A549 (cell line): Measurements from ENCODE around the gene ITIH4. TPM values are rescaled to one million over a fixed set of nuclear protein-coding genes. Genes with fewer than 3 reads are reported as not detected.

Source experiments
- ATAC-seq, 2 experiments: fragments of 200-7000 bp in 1 of 2; fragments of >200 bp in 1 of 2; cut with Nextera tagmentation in 1 of 2; cut with Tn5 transposase in 1 of 2; 3 replicates each; pipeline versions ENCODE4 v1.8.0 to v1.9.1; 2018 to 2020; ENCODE audit warnings: mild to moderate bottlenecking in 1 of 2, moderate library complexity in 1 of 2
- CTCF ChIA-PET: fragments of 300-600 bp; sonication (Branson Sonifier 250); formaldehyde crosslinking; extraction: SDS; loops from one replicate; lab custom pipeline; 2021; ENCODE audit warnings: antibody characterized with exemption, inconsistent platforms; lab: Yijun Ruan, JAX
- POLR2A ChIA-PET: fragments of 350-600 bp; formaldehyde crosslinking; extraction: SDS; loops from one replicate; lab custom pipeline; 2021; ENCODE audit warnings: antibody characterized with exemption, inconsistent platforms; lab: Yijun Ruan, JAX
- DNase-seq, 2 experiments: peaks; one replicate each; pipeline versions ENCODE4 v3.0.0 to v3.0.0-alpha.2; 2011 to 2016; ENCODE audit warnings: low read depth in 1 of 2, low spot score in 1 of 2
- FAIRE-seq: peaks from 2 replicates; lab custom pipeline; 2011; peaks lifted over from hg19 to GRCh38; lab: Jason Lieb, UNC
- H3K27ac ChIP-seq, 2 experiments: fragments of >200 bp; sonication (Bioruptor Twin); formaldehyde crosslinking; 3 replicates each; pipeline ENCODE4 v1.5.1; 2016 to 2017
- H3K4me1 ChIP-seq: fragments of >200 bp; sonication (Bioruptor Twin); formaldehyde crosslinking; 3 replicates; pipeline ENCODE4 v1.6.1; 2016
- H3K4me2 ChIP-seq: fragments of >200 bp; sonication (Bioruptor Twin); formaldehyde crosslinking; 3 replicates; pipeline ENCODE4 v1.6.1; 2016
- H3K4me3 ChIP-seq: fragments of >200 bp; sonication (Bioruptor Twin); formaldehyde crosslinking; 3 replicates; pipeline ENCODE4 v1.5.1; 2016
- H3K9me3 ChIP-seq: fragments of >200 bp; sonication (Bioruptor Twin); formaldehyde crosslinking; 3 replicates; pipeline ENCODE4 v1.6.1; 2016
- BHLHE40 ChIP-seq: IDR thresholded peaks from 2 replicates; pipeline ENCODE4 v1.6.1; 2012; ENCODE audit warnings: low read depth, low read length, inconsistent platforms
- EP300 ChIP-seq, 2 experiments: fragments of >200 bp; sonication (Bioruptor Twin); formaldehyde crosslinking; IDR thresholded peaks; 2 replicates in 1 of 2; 3 replicates in 1 of 2; pipeline ENCODE4 v1.6.1; 2016 to 2017
- HDAC2 ChIP-seq: fragments of 200-600 bp; sonication (generic); IDR thresholded peaks from 2 replicates; pipeline ENCODE4 v1.6.1; 2016
- HEYL ChIP-seq: fragments of 250-450 bp; sonication (Bioruptor Pico); IDR thresholded peaks from 2 replicates; pipeline ENCODE4 v1.8.0; 2021; ENCODE audit warnings: mild to moderate bottlenecking, moderate library complexity
- JUNB ChIP-seq: fragments of >200 bp; sonication (Bioruptor Twin); formaldehyde crosslinking; IDR thresholded peaks from 2 replicates; pipeline ENCODE4 v1.6.1; 2016
- KDM5A ChIP-seq: fragments of 200-600 bp; sonication (generic); IDR thresholded peaks from 2 replicates; pipeline ENCODE4 v1.6.1; 2016; ENCODE audit warnings: antibody characterized with exemption, mild to moderate bottlenecking
- MAZ ChIP-seq: fragments of 150-350 bp; IDR thresholded peaks from 2 replicates; pipeline ENCODE4 v1.6.1; 2014; ENCODE audit warnings: antibody characterized with exemption, low read depth, low read length, borderline replicate concordance
- NPAS2 ChIP-seq: fragments of 250-450 bp; sonication (Bioruptor Pico); IDR thresholded peaks from 2 replicates; pipeline ENCODE4 v1.8.0; 2022; ENCODE audit warnings: mild to moderate bottlenecking, moderate library complexity, borderline replicate concordance
- POLR2A ChIP-seq: IDR thresholded peaks from 2 replicates; pipeline ENCODE4 v1.6.1; 2012; ENCODE audit warnings: mild to moderate bottlenecking, low read length
- SMC3 ChIP-seq: fragments of >200 bp; sonication (Bioruptor Twin); formaldehyde crosslinking; IDR thresholded peaks from 3 replicates; pipeline ENCODE4 v1.6.1; 2018; ENCODE audit warnings: inconsistent platforms
- TP53 ChIP-seq: fragments of 250-450 bp; sonication (Bioruptor Pico); IDR thresholded peaks from 2 replicates; pipeline ENCODE4 v1.5.0; 2021; ENCODE audit warnings: mild to moderate bottlenecking, moderate library complexity
- ZFP36 ChIP-seq: fragments of 450-650 bp; IDR thresholded peaks from 2 replicates; pipeline ENCODE4 v1.6.1; 2014; ENCODE audit warnings: borderline replicate concordance; ENCODE audit not compliant: partially characterized antibody
- WGBS: methylation state at CpG from one replicate; pipeline ENCODE4 v1.1.6; 2017; ENCODE audit errors: missing lambda C conversion rate; 5-methylcytosine and 5-hydroxymethylcytosine counted together
- polyA plus RNA-seq, 4 experiments: library from polyadenylated mRNA; depleted of rRNA in 3 of 4; stranded (reverse); fragments of >200 nt; fragmentation: RNase III in 1 of 4; extraction: RNeasy Plus Mini Kit Qiagen cat#74134 plus additional on column Dnase treatment in 1 of 4; gene quantifications; 2 replicates in 3 of 4; 3 replicates in 1 of 4; pipeline ENCODE4 v1.2.3, GENCODE V29; 2011 to 2017
- TF ChIP-seq, protein P1 (sequence below): fragments of >200 bp; sonication (Bioruptor Twin); formaldehyde crosslinking; IDR thresholded peaks from 3 replicates; pipeline ENCODE4 v1.6.1; 2016
- TF ChIP-seq, protein P2 (sequence below): fragments of 450-650 bp; IDR thresholded peaks from 2 replicates; pipeline ENCODE4 v1.6.1; 2014; ENCODE audit warnings: antibody characterized with exemption
- TF ChIP-seq, protein P3 (sequence below): fragments of 250-450 bp; sonication (Bioruptor Pico); IDR thresholded peaks from 2 replicates; pipeline ENCODE4 v1.5.0; 2021; ENCODE audit warnings: mild to moderate bottlenecking, moderate library complexity, borderline replicate concordance
- TF ChIP-seq, protein P4 (sequence below): fragments of >200 bp; sonication (Bioruptor Twin); formaldehyde crosslinking; IDR thresholded peaks from 2 replicates; pipeline ENCODE4 v1.6.1; 2016
- TF ChIP-seq, protein P5 (sequence below): IDR thresholded peaks from 2 replicates; pipeline ENCODE4 v1.6.1; 2012

Gene ITIH4
- polyA plus RNA-seq, 2 of the 4 experiments (the other 2 are of a cell fraction), result 0.88 to 0.89 TPM

DNA sequence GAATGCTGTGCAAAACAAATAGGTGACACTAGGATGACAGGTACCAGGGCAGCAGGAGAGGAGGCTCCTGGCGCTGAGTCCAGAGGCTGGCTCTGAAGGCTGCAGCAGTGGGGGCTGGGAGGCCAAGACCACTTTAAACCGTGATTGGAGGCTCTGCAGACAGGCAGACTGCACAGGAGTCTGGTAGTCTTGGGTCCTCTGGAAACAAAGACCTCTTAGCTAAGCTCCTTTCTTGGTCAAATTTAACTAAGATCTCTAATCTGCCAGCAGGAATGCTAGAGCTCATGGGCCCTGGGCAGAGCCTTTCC is 8.8 kb upstream of the ITIH4 start:
- no peaks in the 10 kb centered on the region for H3K4me1 ChIP-seq
- H3K9me3 ChIP-seq, result no peaks in the 10 kb centered on the region
- no peak overlapping the region for H3K27ac ChIP-seq
- ChIA-PET CTCF (interaction anchor here (1.1 to 1.6 kb wide), 4 partner anchors 9 to 14 kb away, joined by 3 to 6 read pairs (median 4); no protein-coding TSS in a partner anchor), POLR2A (no interaction called here)
- no peak overlapping the region for H3K4me3 ChIP-seq
- ATAC-seq (no peak), FAIRE-seq (no peak), DNase-seq (no peak)
- H3K4me2 ChIP-seq, result no peak overlapping the region
- 75% methylated on average over 2 of the region's 2 CpGs for WGBS
- TF ChIP-seq HEYL (CRISPR knock-in tag) (no peak), HDAC2 (no peak), MAZ (no peak), BHLHE40 (no peak), SMC3 (no peak), JUNB (no peak), ZFP36 (no peak), POLR2A (no peak)
- TF ChIP-seq, protein P1, sequence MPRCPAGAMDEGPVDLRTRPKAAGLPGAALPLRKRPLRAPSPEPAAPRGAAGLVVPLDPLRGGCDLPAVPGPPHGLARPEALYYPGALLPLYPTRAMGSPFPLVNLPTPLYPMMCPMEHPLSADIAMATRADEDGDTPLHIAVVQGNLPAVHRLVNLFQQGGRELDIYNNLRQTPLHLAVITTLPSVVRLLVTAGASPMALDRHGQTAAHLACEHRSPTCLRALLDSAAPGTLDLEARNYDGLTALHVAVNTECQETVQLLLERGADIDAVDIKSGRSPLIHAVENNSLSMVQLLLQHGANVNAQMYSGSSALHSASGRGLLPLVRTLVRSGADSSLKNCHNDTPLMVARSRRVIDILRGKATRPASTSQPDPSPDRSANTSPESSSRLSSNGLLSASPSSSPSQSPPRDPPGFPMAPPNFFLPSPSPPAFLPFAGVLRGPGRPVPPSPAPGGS, result no peak
- TF ChIP-seq, protein P2, sequence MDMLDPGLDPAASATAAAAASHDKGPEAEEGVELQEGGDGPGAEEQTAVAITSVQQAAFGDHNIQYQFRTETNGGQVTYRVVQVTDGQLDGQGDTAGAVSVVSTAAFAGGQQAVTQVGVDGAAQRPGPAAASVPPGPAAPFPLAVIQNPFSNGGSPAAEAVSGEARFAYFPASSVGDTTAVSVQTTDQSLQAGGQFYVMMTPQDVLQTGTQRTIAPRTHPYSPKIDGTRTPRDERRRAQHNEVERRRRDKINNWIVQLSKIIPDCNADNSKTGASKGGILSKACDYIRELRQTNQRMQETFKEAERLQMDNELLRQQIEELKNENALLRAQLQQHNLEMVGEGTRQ, result no peak
- TF ChIP-seq, protein P3, sequence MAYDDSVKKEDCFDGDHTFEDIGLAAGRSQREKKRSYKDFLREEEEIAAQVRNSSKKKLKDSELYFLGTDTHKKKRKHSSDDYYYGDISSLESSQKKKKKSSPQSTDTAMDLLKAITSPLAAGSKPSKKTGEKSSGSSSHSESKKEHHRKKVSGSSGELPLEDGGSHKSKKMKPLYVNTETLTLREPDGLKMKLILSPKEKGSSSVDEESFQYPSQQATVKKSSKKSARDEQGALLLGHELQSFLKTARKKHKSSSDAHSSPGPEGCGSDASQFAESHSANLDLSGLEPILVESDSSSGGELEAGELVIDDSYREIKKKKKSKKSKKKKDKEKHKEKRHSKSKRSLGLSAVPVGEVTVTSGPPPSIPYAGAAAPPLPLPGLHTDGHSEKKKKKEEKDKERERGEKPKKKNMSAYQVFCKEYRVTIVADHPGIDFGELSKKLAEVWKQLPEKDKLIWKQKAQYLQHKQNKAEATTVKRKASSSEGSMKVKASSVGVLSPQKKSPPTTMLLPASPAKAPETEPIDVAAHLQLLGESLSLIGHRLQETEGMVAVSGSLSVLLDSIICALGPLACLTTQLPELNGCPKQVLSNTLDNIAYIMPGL, result no peak
- TF ChIP-seq, protein P4, sequence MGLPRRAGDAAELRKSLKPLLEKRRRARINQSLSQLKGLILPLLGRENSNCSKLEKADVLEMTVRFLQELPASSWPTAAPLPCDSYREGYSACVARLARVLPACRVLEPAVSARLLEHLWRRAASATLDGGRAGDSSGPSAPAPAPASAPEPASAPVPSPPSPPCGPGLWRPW, result no peak
- TF ChIP-seq, protein P5, sequence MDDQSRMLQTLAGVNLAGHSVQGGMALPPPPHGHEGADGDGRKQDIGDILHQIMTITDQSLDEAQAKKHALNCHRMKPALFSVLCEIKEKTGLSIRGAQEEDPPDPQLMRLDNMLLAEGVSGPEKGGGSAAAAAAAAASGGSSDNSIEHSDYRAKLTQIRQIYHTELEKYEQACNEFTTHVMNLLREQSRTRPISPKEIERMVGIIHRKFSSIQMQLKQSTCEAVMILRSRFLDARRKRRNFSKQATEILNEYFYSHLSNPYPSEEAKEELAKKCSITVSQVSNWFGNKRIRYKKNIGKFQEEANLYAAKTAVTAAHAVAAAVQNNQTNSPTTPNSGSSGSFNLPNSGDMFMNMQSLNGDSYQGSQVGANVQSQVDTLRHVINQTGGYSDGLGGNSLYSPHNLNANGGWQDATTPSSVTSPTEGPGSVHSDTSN, result no peak

DNA sequence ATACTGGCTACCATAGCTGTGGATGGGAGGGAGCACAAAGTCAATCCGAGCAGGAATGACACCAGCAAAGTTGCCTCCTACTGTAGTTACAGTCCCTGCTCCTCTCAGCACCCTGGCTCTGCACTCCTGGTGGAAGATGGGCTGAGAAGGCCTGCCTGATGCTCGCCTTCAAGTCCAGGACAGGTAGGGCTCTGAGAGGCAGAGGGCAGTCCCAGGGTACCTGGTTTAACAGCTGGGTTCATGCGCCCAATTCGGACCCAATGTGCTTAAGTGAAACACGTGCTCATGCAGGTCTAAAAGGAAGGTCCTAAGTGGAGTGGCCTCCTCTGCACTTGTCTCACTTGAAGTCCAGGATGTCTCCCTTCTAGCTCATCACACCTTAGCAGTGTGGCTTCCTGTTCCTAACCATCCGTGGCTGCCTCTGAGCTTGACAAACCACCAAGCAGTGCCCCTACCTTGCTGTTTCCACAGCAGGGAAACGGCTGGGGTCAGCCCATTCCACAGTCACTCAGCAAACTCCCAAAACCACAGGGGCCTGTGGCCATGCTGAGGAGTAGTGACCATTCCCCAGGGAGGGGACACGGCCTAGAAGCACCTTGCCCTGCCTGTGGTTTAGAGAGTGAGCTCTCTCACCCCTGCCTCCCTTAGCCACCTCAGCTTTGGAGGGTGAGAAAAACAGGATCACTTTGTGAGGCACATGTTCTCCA is 8.2 kb upstream of the ITIH4 start:
- TF ChIP-seq, protein P4, result no peak
- TF ChIP-seq, all 56 proteins: peak for 0
- WGBS, result 81% methylated on average over 7 of the region's 8 CpGs
- no peak for DNase-seq
- ChIA-PET POLR2A (no interaction called here), CTCF (interaction anchor here (0.5 to 1.6 kb wide), 6 partner anchors 10 to 214 kb away, joined by 3 to 6 read pairs (median 4); no protein-coding TSS in a partner anchor)
- no peak overlapping the region for H3K4me2 ChIP-seq
- no peak overlapping the region for H3K27ac ChIP-seq
- FAIRE-seq, result no peak
- H3K9me3 ChIP-seq, result no peaks in the 10 kb centered on the region
- H3K4me1 ChIP-seq, result no peaks in the 10 kb centered on the region
- no peak overlapping the region for H3K4me3 ChIP-seq
- no peak for ATAC-seq

DNA sequence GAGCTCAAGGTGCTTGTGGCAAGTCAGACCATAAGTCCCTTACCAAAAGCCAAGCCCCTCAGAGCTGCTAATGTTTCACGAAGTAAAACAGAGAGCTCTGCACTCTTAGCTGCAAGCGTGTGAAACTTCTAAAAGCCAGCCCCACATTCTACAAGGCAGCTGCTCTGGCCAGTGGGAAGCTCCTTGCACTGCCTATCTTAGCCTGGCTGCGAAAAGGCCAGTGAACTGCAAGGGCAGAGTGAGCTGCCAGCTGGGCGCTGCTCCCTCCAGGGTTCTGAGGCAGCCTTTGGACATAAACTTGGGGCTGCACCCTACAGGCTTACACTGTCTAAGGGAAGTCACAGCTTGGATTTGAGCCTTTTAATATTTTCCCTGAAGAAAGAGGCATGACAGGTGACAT is 6.5 kb upstream of the ITIH4 start:
- ChIA-PET CTCF (interaction anchor here (1.2 to 1.7 kb wide), 2 partner anchors 11 to 14 kb away, joined by 4 to 5 read pairs; no protein-coding TSS in a partner anchor), POLR2A (no interaction called here)
- 93% methylated on average over 4 of the region's 4 CpGs for WGBS
- no peak overlapping the region for H3K4me3 ChIP-seq
- no peak overlapping the region for H3K27ac ChIP-seq
- peaks cover 2% of the 10 kb centered on the region; the same call in 2 of the 3 replicates for H3K4me1 ChIP-seq
- FAIRE-seq (no peak), DNase-seq (no peak), ATAC-seq (no peak)
- no peaks in the 10 kb centered on the region for H3K9me3 ChIP-seq
- H3K4me2 ChIP-seq, result no peak overlapping the region
- TF ChIP-seq NPAS2 (CRISPR knock-in tag) (no peak), EP300 (IDR thresholded peaks at IDR 0.05) (no peak), HDAC2 (no peak), TP53 (CRISPR knock-in tag) (no peak), KDM5A (no peak)
